Measurements from ENCODE around the gene CFAP119.

The CFAP119 gene

GRCh38 chr16:30740364-30741251 is 21.3 kb downstream of the CFAP119 start:
- peak; percentile 51 for ATAC-seq
- TF ChIP-seq CREB5 (CRISPR knock-in tag; IDR thresholded peaks at IDR 0.05; ENCODE audit: low read depth) = 0 out of 2 replicates have a peak, but pooled peaks have one; percentile 39
- TF ChIP-seq ZC3H10 (CRISPR knock-in tag; IDR thresholded peaks at IDR 0.05) = no peak

GRCh38 chr16:30738984-30739951 is 22.6 kb downstream of the CFAP119 start:
- ATAC-seq = no peak
- TF ChIP-seq RARB (CRISPR knock-in tag; IDR thresholded peaks at IDR 0.05) = no peak
- TF ChIP-seq ZFP30 (CRISPR knock-in tag; IDR thresholded peaks at IDR 0.05) = no peak
- TF ChIP-seq ZFP3 (CRISPR knock-in tag; IDR thresholded peaks at IDR 0.05) = no peak
- TF ChIP-seq ZC3H10 (CRISPR knock-in tag; IDR thresholded peaks at IDR 0.05) = no peak
- TF ChIP-seq GLIS3 (CRISPR knock-in tag; IDR thresholded peaks at IDR 0.05) = no peak
- TF ChIP-seq SNAI2 (CRISPR knock-in tag; IDR thresholded peaks at IDR 0.05) = no peak
- no peak for TF ChIP-seq CSRNP3 (CRISPR knock-in tag; IDR thresholded peaks at IDR 0.05)
- no peak for TF ChIP-seq OSR1 (CRISPR knock-in tag; IDR thresholded peaks at IDR 0.05)
- TF ChIP-seq PATZ1 (CRISPR knock-in tag; IDR thresholded peaks at IDR 0.05; ENCODE audit: borderline replicate concordance) = no peak
- TF ChIP-seq PPARA (CRISPR knock-in tag; IDR thresholded peaks at IDR 0.05; ENCODE audit: borderline replicate concordance) = no peak
- TF ChIP-seq BACH2 (CRISPR knock-in tag; IDR thresholded peaks at IDR 0.05; ENCODE audit: borderline replicate concordance) = no peak
- TF ChIP-seq ZNF70 (CRISPR knock-in tag; IDR thresholded peaks at IDR 0.05) = no peak
- TF ChIP-seq TCF4 (CRISPR knock-in tag; IDR thresholded peaks at IDR 0.05; ENCODE audit: borderline replicate concordance) = no peak
- no peak for TF ChIP-seq ARNTL (CRISPR knock-in tag; IDR thresholded peaks at IDR 0.05; ENCODE audit: borderline replicate concordance, low read depth)
- no peak for TF ChIP-seq ZNF565 (CRISPR knock-in tag; conservative IDR thresholded peaks at IDR 0.05; ENCODE audit: low read depth)
- TF ChIP-seq ESRRG (CRISPR knock-in tag; IDR thresholded peaks at IDR 0.05) = no peak
- TF ChIP-seq ZNF8 (CRISPR knock-in tag; IDR thresholded peaks at IDR 0.05) = no peak

GRCh38 chr16:30737794-30738648 is 23.8 kb downstream of the CFAP119 start:
- ATAC-seq = no peak
- TF ChIP-seq PATZ1 (CRISPR knock-in tag; IDR thresholded peaks at IDR 0.05; ENCODE audit: borderline replicate concordance) (no peak), CSRNP3 (CRISPR knock-in tag; IDR thresholded peaks at IDR 0.05) (no peak), ARNTL (CRISPR knock-in tag; IDR thresholded peaks at IDR 0.05; ENCODE audit: borderline replicate concordance, low read depth) (no peak), BACH2 (CRISPR knock-in tag; IDR thresholded peaks at IDR 0.05; ENCODE audit: borderline replicate concordance) (no peak), TCF4 (CRISPR knock-in tag; IDR thresholded peaks at IDR 0.05; ENCODE audit: borderline replicate concordance) (no peak), PPARA (CRISPR knock-in tag; IDR thresholded peaks at IDR 0.05; ENCODE audit: borderline replicate concordance) (no peak), SNAI2 (CRISPR knock-in tag; IDR thresholded peaks at IDR 0.05) (no peak), ZFP3 (CRISPR knock-in tag; IDR thresholded peaks at IDR 0.05) (no peak), OSR1 (CRISPR knock-in tag; IDR thresholded peaks at IDR 0.05) (no peak), ZC3H10 (CRISPR knock-in tag; IDR thresholded peaks at IDR 0.05) (no peak), ZFP30 (CRISPR knock-in tag; IDR thresholded peaks at IDR 0.05) (no peak), CSDC2 (CRISPR knock-in tag; IDR thresholded peaks at IDR 0.05) (no peak), ISL1 (CRISPR knock-in tag; IDR thresholded peaks at IDR 0.05) (no peak), ZNF8 (CRISPR knock-in tag; IDR thresholded peaks at IDR 0.05) (no peak), ZNF70 (CRISPR knock-in tag; IDR thresholded peaks at IDR 0.05) (no peak), TSHZ2 (CRISPR knock-in tag; IDR thresholded peaks at IDR 0.05) (no peak), TOX (CRISPR knock-in tag; IDR thresholded peaks at IDR 0.05; ENCODE audit: borderline replicate concordance) (no peak)

All from SK-N-SH treated with all-trans-retinoic acid at 6 μM for 48 hours (cell line).